GM21619 (cell line): Measurements from ENCODE around the gene CORO2A.
"Not testable (repeated sequence)": the region's sequence is repeated elsewhere in the genome, so short reads cannot be mapped to it uniquely, and the experiment has no call there.

ENCODE experiments used
- ATAC-seq: cut with Tn5 transposase; IDR thresholded peaks from one replicate; pipeline ENCODE4 v1.9.1; 2021; ENCODE audit not compliant: unreplicated experiment

CORO2A gene

DNA sequence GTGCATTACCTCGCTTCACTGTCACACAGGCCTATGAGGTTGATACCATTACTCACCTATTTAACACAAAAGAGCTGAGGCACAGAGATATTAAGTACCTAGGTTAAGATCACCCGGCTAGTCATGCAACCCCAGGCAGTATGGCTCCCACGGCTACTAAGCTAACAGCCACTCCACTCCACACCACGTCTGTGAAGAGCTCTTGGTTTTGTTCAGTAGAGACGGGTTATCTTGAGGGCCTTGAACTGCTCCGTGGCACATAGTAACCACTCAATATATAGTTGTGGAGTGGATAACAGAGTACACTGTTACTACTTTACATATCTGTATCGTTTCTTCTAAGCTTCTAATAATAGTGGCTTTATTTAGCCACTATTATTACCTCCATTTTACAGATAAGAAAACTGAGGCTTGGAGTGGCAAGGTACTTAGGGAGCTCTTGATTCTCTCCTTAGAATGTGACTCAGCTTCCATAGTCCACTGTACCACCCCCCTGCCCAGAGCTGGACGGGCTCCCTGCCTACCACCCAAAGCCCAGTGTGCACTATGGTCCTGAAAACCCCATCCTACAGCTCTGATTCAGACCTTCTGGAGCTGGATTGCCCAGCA lies 1.0 kb upstream of the CORO2A start:
- no peak for ATAC-seq

DNA sequence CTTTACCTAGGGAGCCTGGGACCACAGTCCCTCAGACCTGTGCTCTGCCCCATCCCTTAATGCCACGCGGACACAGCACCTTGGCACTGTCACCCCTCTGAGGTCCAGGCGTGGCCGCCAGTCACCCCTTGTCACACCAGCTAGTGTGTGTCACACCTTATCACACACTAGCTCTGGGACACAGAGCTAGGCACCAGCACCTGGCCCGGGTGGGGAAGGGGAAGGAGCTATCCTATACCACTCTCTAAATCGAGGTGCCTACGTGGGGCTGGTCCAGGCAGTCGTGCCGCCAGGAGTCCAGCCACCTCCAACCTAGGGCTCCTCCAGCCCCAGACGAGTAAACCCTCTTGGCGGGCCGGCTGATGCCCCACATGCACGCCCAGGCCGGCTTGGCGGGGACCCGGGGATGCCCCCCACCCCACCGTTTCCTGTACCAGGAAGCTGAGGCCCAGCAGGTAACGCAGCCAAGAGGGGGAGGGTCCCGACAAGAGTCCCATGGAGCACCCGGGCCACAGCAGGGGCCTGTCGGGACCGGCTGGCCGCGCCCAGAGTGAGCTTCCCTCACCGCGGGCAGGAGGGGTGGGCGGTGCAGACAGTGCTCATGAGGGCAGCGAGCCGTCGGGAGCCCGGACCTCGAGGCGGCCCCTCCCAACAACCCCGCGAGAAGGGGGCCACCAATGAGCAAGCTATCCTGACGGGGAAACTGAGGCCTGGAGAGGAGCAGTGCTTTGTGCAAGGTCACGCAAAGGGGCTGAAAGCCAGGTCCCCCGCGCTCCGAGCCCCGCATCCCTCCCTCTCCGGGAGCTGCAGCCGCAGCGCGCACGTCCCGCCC lies 550 bp downstream of the CORO2A start:
- no peak for ATAC-seq

DNA sequence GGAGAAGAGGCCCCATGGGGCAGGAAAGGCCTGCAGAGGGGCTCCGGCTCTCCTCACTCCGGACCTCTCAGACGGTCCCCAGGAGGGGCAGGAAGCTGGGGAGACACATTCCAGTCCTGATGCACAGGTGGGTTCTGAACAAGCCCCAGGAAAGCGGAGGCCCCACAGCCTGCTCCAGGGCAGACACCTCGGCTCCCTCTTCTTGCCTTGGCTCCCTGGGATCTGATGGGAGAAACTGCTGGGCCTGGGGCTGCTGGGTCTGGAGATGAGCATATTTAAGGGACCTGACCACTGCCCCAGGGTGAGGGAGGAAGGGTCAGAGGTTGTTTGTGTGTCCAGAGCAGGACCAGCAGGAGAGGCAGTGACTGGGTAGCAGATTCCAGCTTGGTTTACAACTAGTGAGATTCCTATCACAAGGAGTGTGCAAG lies 1.2 kb downstream of the CORO2A start:
- no peak for ATAC-seq

DNA sequence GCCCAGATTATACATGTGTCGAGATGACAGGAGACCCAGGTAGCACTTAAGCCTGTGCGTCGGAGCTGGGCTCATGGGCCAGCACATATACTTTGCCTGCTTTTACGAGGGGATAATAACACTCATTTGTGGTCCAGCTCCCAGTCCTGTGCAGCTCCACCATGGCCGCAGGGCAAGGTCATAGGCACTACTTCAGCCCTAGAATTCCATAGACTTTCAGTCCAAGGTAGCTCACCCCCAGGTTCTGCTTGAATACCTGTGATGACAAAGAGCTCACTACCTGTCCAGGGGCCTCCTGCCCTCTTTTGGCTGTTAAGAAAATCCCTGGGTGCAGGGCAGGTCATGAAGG lies 1.7 kb downstream of the CORO2A start:
- ATAC-seq: no peak

DNA sequence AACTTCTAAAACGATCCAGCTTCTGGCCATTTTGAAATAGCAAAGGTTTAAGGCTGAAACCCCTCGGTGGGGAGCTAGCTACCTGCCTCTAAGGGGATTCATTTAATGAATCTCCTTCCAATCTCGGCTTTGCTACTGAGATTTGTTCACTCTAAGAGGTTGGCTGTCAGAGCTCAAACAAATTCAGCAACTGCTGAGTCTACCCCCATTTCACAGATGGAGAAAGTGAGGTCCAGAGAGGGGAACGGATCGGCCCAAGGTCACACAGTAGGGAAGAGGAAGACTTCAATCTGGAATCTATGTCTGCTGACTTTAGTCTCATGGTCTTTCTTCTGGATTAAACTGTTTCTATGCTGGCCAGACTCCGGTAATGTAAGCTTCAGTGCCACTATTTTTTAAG lies 3.0 kb downstream of the CORO2A start:
- ATAC-seq: no peak

DNA sequence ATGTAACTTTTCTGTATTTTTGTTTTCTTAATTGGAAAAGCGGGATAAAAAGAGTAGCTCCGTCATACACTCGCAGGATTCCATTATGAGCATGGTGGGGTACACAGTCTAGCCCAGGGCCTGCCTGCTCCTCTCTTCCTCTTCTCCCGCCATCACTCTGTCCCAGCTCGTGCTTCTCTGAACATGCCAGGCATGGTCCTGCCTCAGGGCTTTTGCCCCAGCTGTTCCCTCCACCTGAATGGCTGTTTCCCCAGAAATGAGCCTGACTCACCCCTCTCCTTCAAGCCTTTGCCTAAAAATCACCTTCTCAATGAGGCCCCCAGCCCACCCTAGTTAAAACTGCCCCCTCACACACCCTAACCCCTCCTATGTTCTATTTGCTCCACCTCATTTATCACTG lies 4.5 kb downstream of the CORO2A start:
- no peak for ATAC-seq

DNA sequence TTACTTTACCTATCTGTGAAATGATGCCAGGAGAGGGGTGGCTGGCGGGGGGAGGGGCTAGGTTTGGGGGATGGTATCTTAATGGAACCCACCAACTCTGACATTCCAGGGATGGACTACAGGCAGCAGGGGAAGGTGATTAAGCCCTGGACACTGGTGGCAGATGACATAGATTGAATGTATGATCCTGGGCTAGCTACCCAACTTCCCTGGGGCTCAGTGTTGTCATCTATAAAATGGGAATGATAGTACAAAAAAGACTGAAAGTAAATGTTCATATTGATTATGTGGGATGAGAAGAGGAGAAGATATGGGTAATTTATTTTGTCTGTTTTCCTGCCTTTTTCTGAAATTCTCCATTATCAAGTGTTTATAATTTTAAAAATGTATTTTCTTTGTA lies 6.2 kb downstream of the CORO2A start:
- ATAC-seq: no peak

DNA sequence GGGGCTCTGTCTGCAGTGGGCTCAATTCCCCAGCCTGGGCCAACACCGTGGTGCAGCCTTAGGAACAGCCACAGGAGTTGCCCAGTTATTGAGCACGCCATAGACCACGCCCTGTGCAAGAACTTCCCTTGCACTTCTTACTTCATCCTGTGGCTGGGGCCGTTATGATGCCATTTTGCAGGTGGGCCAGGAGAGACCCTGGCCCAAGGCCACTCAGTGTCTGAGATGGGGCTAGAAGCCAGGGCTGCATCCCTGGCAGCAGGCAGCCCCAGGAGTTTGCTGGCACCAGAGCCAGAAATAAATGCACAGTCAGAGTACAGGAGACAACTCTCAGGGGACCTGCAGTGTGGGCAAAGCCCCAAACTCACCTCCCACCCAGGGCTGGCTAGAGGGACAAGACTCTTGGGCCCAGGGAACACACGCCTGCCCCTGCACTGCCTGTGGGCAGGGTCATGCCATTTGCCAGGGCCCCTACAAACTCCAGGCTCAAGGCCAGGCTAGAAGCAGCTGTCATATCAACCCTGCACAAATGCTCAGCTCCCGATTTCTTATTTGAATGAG lies 6.7 kb downstream of the CORO2A start:
- no peak for ATAC-seq

DNA sequence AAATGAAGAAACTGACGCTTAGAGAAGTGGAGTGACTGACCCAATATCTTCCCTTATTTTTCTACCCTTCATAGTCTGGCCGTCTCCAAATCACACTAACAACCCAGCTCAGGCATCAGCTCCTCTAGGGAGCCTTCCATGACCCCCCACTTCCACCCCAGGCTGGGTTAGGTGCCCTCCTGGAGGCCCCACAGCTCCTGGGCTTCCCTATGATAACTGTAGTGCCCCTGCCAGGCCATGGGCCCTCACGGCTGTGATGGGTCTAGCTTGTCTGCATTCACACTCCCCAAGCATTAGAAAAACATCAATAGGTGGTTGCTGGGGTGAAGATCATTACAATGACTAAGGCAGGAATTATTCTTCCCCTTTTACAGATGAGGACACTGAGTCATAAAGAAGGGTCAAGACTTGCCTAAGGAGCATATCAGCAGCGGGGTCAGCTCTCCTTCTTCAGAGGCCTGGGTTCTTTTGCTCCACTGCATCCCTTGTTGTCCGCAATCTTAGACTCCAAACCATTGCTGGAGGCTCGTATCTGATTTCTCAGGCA lies 7.3 kb downstream of the CORO2A start:
- ATAC-seq: no peak

DNA sequence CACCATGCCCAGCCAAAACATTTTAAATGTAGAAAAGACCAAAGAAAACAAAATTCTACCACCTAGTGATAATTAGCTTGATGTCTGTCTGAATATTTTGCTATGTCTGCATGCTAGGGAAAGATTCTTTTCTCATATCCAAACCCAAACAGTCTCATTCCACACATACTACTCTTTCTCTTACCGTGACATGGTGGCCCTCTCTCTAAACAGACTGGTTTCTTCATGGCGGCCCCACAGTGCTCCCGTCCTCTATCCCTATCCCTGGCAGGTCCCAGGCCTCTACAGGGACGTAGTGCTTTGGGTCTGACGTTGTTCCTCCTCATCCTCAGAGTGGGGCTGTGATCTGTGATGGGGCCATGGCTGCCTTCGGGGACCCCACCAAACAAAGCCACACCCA lies 8.1 kb downstream of the CORO2A start:
- ATAC-seq: no peak

DNA sequence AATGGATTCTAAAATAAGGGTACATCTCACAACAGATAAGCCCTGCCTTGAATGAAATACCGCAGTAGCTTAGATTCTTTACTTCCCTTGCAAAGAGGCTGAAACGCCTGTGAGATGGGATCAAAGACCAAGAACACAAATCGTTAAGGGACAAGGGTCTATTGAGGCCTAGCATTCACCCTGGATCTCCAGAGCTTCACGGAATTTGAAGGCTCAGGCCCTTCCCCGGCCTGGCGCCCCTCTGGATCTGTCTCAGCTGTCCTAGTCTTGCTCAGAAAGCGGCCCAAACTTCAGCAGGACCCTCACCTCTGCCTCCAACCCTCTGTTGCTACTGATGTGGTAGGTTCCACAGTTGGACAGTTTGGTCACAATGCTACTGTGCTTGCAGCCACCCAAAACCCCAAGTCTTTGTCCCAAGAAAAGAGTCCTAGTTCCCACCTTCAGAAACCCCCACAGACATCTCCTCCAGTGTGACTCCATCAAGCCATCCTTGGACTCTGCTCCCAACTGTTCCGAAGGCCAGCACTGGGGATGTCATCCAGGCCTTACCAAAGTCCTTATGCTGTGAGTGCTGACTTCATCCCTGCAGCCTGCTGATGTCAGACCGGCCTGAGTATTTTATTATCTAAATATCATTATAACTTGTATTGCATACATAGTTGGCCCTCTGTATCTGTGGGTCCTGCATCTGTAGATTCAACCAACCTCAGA lies 9.4 kb downstream of the CORO2A start:
- ATAC-seq: no peak

DNA sequence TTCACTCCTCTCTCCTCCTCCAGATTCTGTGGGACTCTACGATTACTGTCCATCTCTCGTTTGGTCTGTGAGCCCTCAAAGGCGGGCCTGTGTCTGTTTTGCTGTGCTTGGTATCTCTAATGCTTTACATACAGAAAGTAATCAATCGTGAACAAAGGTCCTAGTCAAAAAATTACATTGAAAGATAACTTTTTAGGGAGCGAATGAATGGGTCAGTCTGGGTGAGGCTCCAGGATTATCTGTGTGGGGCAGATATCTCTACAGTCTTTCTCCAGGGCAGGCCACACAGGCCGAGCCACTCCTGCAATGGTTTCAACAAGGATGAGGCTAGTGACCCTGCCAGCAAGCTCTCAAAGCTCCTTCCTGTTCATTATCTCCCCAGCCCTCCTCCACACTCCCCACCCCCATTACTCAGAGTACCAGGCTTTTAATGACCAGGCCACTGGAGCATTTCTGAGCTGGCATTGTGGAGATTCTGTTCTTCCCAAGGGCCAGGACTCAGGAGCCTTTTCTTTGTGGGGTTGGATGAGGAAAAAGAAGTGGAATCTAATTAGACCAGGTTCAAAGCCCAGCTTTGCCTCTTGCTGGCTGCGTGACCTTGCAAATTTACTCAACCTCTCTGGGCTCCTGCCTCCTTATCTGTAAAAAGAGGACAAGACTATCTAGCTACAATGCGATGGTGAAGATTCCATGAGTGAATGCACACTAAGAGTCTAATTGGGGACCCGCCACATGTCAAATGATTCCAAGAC lies 10.2 kb downstream of the CORO2A start:
- no peak for ATAC-seq

DNA sequence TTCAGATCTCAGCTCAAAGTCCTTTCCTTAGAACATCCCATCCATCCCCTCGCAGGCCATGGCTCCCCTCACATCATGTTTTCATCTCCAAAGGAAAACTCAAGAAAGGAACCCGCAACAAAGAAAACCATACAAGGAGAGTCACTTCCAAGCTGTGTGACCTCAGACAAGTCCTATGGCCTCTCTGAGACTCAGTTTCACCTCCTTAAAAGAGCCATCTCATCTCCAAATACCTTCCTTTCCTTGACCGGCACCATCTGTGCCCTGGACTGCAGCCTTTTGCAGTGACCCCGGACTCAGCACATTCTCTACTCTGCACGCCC lies 10.7 kb downstream of the CORO2A start:
- no peak for ATAC-seq

DNA sequence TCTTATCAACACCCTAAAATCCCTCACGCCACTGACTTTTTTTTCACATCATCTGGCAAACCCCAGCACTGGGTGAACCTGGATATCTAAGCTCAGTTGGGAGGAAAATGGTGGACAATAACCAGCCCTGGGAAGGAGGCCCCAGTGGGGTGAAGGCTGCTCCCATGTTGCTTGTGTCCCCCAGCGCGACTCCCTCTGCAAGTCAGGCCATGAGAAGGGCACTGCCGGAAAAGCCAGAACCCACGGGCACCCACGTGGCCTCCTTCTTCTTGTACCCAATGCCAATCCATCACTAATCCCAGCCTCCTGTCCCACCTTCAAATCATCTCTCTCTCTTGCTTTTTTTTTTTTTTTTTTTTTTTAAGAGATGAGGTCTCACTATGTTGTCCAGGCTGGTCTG lies 11.4 kb downstream of the CORO2A start:
- ATAC-seq: no peak

DNA sequence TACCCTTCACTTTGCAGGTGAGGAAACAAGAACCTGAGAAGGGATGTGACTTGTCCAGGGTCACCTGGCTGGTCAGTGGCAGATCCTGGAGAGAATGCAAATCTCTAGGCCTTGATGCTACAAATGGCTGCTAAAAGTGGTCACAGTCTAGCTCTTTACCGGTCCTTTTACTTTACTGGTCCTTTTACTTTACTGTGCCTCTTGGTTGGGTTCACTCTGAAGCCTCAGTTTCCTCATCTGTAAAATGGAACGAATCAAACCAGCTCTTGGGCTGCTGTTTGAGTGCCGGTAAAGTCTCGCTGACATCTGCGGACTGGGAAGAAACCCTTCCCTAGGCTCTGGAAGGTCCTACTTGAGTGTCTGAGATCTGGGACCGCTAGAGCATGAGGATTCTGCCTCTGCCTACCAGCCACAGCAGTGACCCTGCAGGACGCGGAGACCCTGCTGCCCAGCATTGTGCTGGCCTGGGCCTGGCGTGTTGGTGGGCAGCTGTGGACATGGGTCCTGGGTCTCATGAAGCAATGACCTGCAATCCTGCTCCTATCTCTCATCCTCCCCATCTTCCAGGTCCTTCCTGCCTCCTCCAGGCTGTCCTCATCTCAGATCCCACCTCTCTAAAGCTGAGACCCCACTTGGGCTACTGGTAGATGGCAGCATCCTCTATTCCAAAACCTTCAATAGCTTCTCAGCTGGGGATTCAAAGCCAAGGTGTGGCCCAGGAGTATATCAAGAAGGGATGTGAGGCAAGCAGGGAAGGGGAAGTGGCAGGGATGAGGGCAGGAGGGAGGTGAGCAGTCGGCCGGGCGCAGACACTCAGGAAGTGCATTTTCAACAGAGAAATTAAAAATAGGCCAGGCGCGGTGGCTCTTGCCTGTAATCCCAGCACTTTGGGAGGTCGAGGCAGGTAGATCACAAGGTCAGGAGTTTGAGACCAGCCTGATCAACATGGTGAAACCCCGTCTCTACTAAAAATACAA lies 13.3 kb downstream of the CORO2A start:
- no peak for ATAC-seq

DNA sequence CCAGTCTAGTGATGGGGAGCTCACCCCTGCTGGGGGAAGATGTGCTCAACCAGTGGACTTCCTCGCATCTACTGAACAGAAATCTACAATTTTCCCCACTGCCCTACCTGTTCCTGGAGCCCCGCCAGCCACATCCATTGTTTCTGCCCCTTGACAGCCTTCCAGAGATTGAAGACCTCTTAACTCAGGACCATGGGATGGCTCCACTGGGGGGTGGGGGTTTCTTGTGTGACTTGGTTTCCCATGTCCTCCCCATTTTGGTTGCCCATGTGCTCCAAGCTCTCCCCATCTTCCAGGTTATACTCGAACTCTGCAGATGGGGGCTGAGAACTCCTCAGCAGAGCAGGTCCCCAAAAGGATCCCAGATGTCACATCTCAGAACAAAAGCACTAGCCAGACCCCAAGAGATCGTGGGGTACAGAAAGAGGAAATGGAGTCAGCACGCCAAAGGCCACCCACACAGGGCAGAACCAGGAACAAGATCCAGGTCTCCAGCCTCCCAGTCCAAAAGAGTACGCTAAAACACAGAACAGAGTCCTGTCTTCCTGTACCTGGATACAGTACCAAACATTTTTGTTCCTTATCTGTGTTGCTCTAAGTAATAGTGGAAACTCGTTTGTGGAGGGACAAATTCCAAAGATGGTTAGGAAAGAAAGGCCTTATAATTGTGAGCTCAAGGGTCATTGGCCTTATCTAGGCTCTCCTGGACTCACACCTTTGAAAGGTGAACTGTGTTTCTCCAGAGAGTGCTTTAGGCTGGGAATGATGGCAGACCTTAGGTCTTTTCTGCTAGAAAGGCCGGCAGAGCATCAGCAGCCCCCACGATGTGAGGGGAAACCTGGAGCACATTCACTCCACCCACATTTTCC lies 15.8 kb downstream of the CORO2A start:
- no peak for ATAC-seq

DNA sequence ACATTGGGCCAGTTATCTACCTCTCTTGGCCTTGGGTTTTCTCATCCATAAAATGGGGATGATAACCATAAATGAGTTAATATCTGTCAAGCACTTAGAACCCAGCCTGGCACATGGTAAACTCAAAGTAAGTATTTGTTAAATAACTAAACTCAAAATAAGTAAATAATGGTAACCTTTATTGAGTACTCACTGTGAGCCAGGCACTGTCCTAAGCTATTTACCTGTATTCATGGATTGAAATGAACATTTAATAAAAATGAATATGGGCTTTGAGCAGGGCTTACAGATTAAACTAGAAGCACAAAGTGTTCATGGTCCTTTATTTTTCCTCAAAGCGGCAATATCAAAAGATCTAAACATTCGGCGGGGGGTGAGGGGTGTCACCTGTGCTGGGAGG lies 16.7 kb downstream of the CORO2A start:
- no peak for ATAC-seq

DNA sequence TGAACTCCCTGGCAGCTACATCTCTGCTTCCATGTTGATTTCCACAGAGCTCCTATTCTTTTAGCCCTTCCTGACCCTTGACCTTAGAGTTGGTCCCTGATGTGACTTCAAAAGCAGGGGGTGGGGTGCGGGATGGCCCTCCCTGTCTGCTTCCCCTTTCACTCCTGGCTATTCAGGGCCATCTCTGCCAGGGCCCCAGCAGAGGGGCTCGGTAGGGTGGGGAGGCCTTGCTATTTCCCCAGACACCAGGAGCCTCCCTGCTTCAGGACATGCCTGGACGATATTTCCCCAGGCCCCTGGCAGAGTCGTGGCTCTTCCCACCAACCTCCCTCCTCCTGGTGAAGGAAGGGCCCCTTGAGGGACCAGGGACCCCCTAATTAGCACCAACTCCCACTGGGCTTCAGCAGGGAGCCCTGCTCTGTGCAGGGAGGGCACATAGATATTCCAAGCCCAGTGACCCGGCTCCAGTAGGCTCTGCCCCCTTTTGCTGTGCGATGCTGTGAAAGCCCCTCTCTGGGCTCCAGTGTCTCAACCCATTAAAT lies 17.3 kb downstream of the CORO2A start:
- ATAC-seq: no peak

DNA sequence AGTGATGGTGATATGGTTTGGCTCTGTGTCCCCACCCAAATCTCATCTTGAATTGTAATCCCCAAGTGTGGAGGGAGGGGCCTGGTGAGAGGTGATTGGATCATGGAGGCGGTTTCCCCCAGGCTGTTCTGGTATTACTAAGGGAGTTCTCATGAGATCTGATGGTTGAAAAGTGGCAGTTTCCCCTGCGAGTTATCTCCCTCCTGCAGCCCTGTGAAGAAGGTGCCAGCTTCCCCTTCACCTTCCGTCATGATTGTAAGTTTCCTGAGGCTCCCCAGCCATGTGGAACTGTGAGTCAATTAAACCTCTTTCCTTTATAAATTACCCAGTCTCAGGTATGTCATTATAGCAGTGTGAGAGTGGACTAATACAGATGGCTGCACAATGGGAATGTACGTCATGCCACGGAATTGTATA lies 17.9 kb downstream of the CORO2A start:
- not testable (repeated sequence) for ATAC-seq
